Stomach (tissue), 4 donors: Measurements from ENCODE around the gene FGF22.

Source experiments
- CTCF ChIP-seq, 7 experiments: fragments of 450-650 bp in 4 of 7; fragments of 200-600 bp in 3 of 7; sonication (generic) in 3 of 7; IDR thresholded peaks; one replicate each; pipeline ENCODE4 v1.5.1; 2016 to 2019; ENCODE audit warnings: antibody characterized with exemption in 7 of 7, control low read depth in 2 of 7, mild to moderate bottlenecking in 1 of 7
- POLR2A ChIP-seq, 4 donors: fragments of 450-650 bp; IDR thresholded peaks; one replicate each; pipeline ENCODE4 v1.6.1; 2016; ENCODE audit warnings: antibody characterized with exemption in 4 of 4, control low read depth in 2 of 4, mild to moderate bottlenecking in 1 of 4, moderate library complexity in 1 of 4
- POLR2AphosphoS5 ChIP-seq, 3 donors: sonication (generic); formaldehyde crosslinking; IDR thresholded peaks; one replicate each; pipeline ENCODE4 v1.6.1; 2016; ENCODE audit warnings: antibody characterized with exemption in 3 of 3

- no peak for TF ChIP-seq CTCF (IDR thresholded peaks at IDR 0.05)
- no peak for TF ChIP-seq POLR2AphosphoS5 (IDR thresholded peaks at IDR 0.05)
- no peak for TF ChIP-seq POLR2A (IDR thresholded peaks at IDR 0.05)
Observed at GRCh38 chr19:653425-653824, 13.7 kb downstream of the FGF22 start.
